ENCODE results near the gene DAP. TPM values are rescaled to one million over a fixed set of nuclear protein-coding genes. Genes with fewer than 3 reads are reported as not detected.

DAP gene
- total RNA-seq, 1 experiment from 2014 or later: 47.2 TPM

GRCh38 chr5:10707198-10708142, 53.6 kb downstream of the DAP start:
- no peak overlapping the region for H4K5ac ChIP-seq (ENCODE audit: insufficient read length, low read depth, low read length)
- no peak overlapping the region for H3T11ph ChIP-seq (ENCODE audit: low read length)
- H3K4me1 ChIP-seq (ENCODE audit: insufficient read depth, low read length): peaks cover 10% of the 10 kb centered on the region
- H3K23me2 ChIP-seq (ENCODE audit: insufficient read length, low read depth, low read length, poor library complexity, severe bottlenecking): no peaks in the 10 kb centered on the region
- H2AFZ ChIP-seq (ENCODE audit: low read length): no peak overlapping the region
- Mint-ChIP-seq H3K27ac (peak overlapping the region; percentile 2 to 21 (median 21); a peak in 3 of 7 replicates), H3K27me3 (ENCODE audit: low read depth) (no peaks in the 10 kb centered on the region), H3K4me1 (peaks cover 24 to 40% of the 10 kb centered on the region in 2 experiments), H3K36me3 (ENCODE audit: insufficient read depth in 1 of 3, low read depth in 3 of 3) (peaks cover 0 to 4% (median 3%) of the 10 kb centered on the region in 3 experiments; a peak in 3 of 7 replicates), H3K9me3 (no peaks in the 10 kb centered on the region), H3K4me3 (no peak overlapping the region; a peak in 1 of 5 replicates)
- peak overlapping the region; percentile 17 for H3K23ac ChIP-seq (ENCODE audit: insufficient read length, low read depth, low read length)
- H2AK5ac ChIP-seq (ENCODE audit: insufficient read length, low read length): no peak overlapping the region
- no peak for TF ChIP-seq CTCF (conservative IDR thresholded peaks at IDR 0.05)
- no peak overlapping the region; the same call in 1 of the 2 replicates for H3K14ac ChIP-seq (ENCODE audit: insufficient read depth, low read length)
- no peak overlapping the region for H2BK15ac ChIP-seq (ENCODE audit: low read depth, low read length)
- no peak overlapping the region for H4K8ac ChIP-seq (replicated peaks; ENCODE audit: insufficient read length, low read depth, low read length)
- no peak for DNase-seq
- no peak overlapping the region for H4K91ac ChIP-seq (ENCODE audit: insufficient read length, low read depth, low read length)
- no peak overlapping the region for H3K9ac ChIP-seq (ENCODE audit: extremely low read depth, insufficient read length, low read length)
- H3K56ac ChIP-seq (ENCODE audit: insufficient read length, low read depth, low read length): no peak overlapping the region
- H2BK20ac ChIP-seq (ENCODE audit: low read depth, low read length, poor library complexity, severe bottlenecking): no peak overlapping the region
- H4K20me1 ChIP-seq (ENCODE audit: control insufficient read depth, insufficient read depth, insufficient read length): no peaks in the 10 kb centered on the region
- H3K79me2 ChIP-seq (ENCODE audit: insufficient read depth, low read length): no peaks in the 10 kb centered on the region
- H3K79me1 ChIP-seq (ENCODE audit: insufficient read depth, low read depth, low read length, poor library complexity, severe bottlenecking): no peaks in the 10 kb centered on the region
- no peak overlapping the region for H3K18ac ChIP-seq (ENCODE audit: insufficient read length, low read depth, low read length)
- no peaks in the 10 kb centered on the region for H3K27me3 ChIP-seq (ENCODE audit: insufficient read depth, low read length)
- H2BK12ac ChIP-seq (ENCODE audit: insufficient read length, low read depth, low read length): no peak overlapping the region
- H2BK5ac ChIP-seq (ENCODE audit: insufficient read length, low read length): no peak overlapping the region
- H2BK120ac ChIP-seq (ENCODE audit: low read depth, low read length, poor library complexity, severe bottlenecking): no peak overlapping the region
- no CpG with 5 or more reads among the region's 13 CpGs for WGBS (ENCODE audit: extremely low coverage, insufficient read length, low lambda C conversion rate)
- H3K4ac ChIP-seq (ENCODE audit: low read depth, low read length): no peak overlapping the region
- H3K4me2 ChIP-seq (ENCODE audit: insufficient read depth, insufficient read length, low read length): no peak overlapping the region
- no peaks in the 10 kb centered on the region for H3K9me3 ChIP-seq (ENCODE audit: control insufficient read depth, low read depth, low read length)
- no peak overlapping the region for H3K27ac ChIP-seq (ENCODE audit: insufficient read length, low read depth, low read length)

Data from H9 (cell line).